K562 (cell line): ENCODE measurements around the gene PANX1. TPM values are rescaled to one million over a fixed set of nuclear protein-coding genes. Genes with fewer than 3 reads are reported as not detected.

Experiments used
- DPF2 ChIP-seq: fragments of 450-650 bp; IDR thresholded peaks from 2 replicates; pipeline ENCODE4 v1.6.1; 2016
- ERF ChIP-seq: fragments of 450-650 bp; formaldehyde crosslinking; IDR thresholded peaks from 2 replicates; pipeline ENCODE4 v1.4.0; 2020; ENCODE audit warnings: mild to moderate bottlenecking, mixed read lengths
- ESRRB ChIP-seq: fragments of 250-450 bp; sonication (Bioruptor Pico); IDR thresholded peaks from 2 replicates; pipeline ENCODE4 v1.5.0; 2020; ENCODE audit warnings: mild to moderate bottlenecking, moderate library complexity, borderline replicate concordance
- FOXA1 ChIP-seq: fragments of 450-650 bp; IDR thresholded peaks from 2 replicates; pipeline ENCODE4 v1.6.1; 2016; ENCODE audit warnings: mild to moderate bottlenecking, borderline replicate concordance
- FOXP4 ChIP-seq: sonication (generic); formaldehyde crosslinking; IDR thresholded peaks from 2 replicates; pipeline ENCODE4 v1.8.0; 2022; ENCODE audit warnings: mild to moderate bottlenecking, missing genetic modification reagents, borderline replicate concordance
- HBP1 ChIP-seq: fragments of 450-650 bp; formaldehyde crosslinking; IDR thresholded peaks from 2 replicates; pipeline ENCODE4 v1.4.0; 2022; ENCODE audit warnings: missing genetic modification characterization
- IRF1 ChIP-seq: sonication (generic); formaldehyde crosslinking; IDR thresholded peaks from 2 replicates; pipeline ENCODE4 v1.8.0; 2022; ENCODE audit warnings: missing genetic modification reagents, mild to moderate bottlenecking, borderline replicate concordance
- KDM5B ChIP-seq: fragments of 200-600 bp; sonication (generic); IDR thresholded peaks from 2 replicates; pipeline ENCODE4 v1.6.1; 2012; ENCODE audit warnings: low read depth, mild to moderate bottlenecking, moderate library complexity, low read length, control low read depth, inconsistent platforms; ENCODE audit not compliant: insufficient replicate concordance
- KLF1 ChIP-seq: fragments of 450-650 bp; IDR thresholded peaks from 2 replicates; pipeline ENCODE4 v1.6.1; 2016; ENCODE audit warnings: missing genetic modification characterization, missing compliant biosample characterization
- L3MBTL2 ChIP-seq: fragments of 450-650 bp; IDR thresholded peaks from 2 replicates; pipeline ENCODE4 v1.6.1; 2016; ENCODE audit warnings: mild to moderate bottlenecking, moderate library complexity
- MEF2A ChIP-seq: IDR thresholded peaks from 2 replicates; pipeline ENCODE4 v1.6.1; 2011; ENCODE audit warnings: low read depth, mild to moderate bottlenecking, low read length, moderate library complexity; ENCODE audit not compliant: control insufficient read depth
- NCOA2 ChIP-seq, 2 experiments: fragments of 450-650 bp; IDR thresholded peaks; 2 replicates each; pipeline ENCODE4 v1.6.1; 2018; ENCODE audit warnings: mild to moderate bottlenecking in 2 of 2, moderate library complexity in 1 of 2; ENCODE audit not compliant: partially characterized antibody in 2 of 2
- PHF21A ChIP-seq: fragments of 450-650 bp; IDR thresholded peaks from 2 replicates; pipeline ENCODE4 v1.6.1; 2017; ENCODE audit warnings: low read depth, borderline replicate concordance
- RNF2 ChIP-seq: sonication (generic); IDR thresholded peaks from 2 replicates; pipeline ENCODE4 v1.6.1; 2016
- SMAD4 ChIP-seq: fragments of 250-450 bp; sonication (Bioruptor Pico); conservative IDR thresholded peaks from 2 replicates; pipeline ENCODE4 v1.8.0; 2021; ENCODE audit warnings: inconsistent platforms, mild to moderate bottlenecking, moderate library complexity
- SMARCE1 ChIP-seq: fragments of 450-650 bp; IDR thresholded peaks from 2 replicates; pipeline ENCODE4 v1.7.1; 2016; ENCODE audit warnings: mild to moderate bottlenecking
- SRF ChIP-seq, 2 experiments: fragments of 250-450, 450-650 bp in 1 of 2; sonication (Bioruptor Pico) in 1 of 2; sonication (generic) in 1 of 2; formaldehyde crosslinking; IDR thresholded peaks; 2 replicates each; pipeline versions ENCODE4 v1.5.0 to v1.5.1; 2020 to 2022; ENCODE audit warnings: mild to moderate bottlenecking in 1 of 2, missing genetic modification reagents in 1 of 2
- THRA ChIP-seq: fragments of 450-650 bp; IDR thresholded peaks from 2 replicates; pipeline ENCODE4 v1.6.1; 2017; ENCODE audit warnings: mild to moderate bottlenecking, moderate library complexity
- ZBTB17 ChIP-seq: fragments of 450-650 bp; formaldehyde crosslinking; IDR thresholded peaks from 2 replicates; pipeline ENCODE4 v1.4.0; 2020; ENCODE audit warnings: mild to moderate bottlenecking
- ZBTB33 ChIP-seq: sonication (generic); formaldehyde crosslinking; IDR thresholded peaks from 2 replicates; pipeline ENCODE4 v1.8.1; 2023; ENCODE audit warnings: mild to moderate bottlenecking, missing genetic modification reagents
- ZNF75A ChIP-seq: fragments of 450-650 bp; formaldehyde crosslinking; IDR thresholded peaks from 2 replicates; pipeline ENCODE4 v1.4.0; 2020; ENCODE audit warnings: mild to moderate bottlenecking
- ZNF766 ChIP-seq: fragments of 200-800 bp; sonication (Bioruptor generic); conservative IDR thresholded peaks from 2 replicates; pipeline ENCODE4 v1.6.1; 2016; ENCODE audit warnings: missing genetic modification characterization, missing compliant biosample characterization
- polyA plus RNA-seq, 8 experiments: library from polyadenylated mRNA; depleted of rRNA in 4 of 8; stranded (reverse) in 5 of 8; unstranded in 3 of 8; fragments of >200 nt; fragmentation: Nextera tagmentation in 2 of 8; fragmentation: Illumina TruSeq in 1 of 8; extraction: Ambion mirVana in 2 of 8; extraction: Trizol in 1 of 8; gene quantifications; 2 replicates each; pipeline versions ENCODE4 v1.2.1 to v1.2.3, GENCODE V29; 2011 to 2014; ENCODE audit warnings: inconsistent platforms in 1 of 8, missing spikeins in 1 of 8
- total RNA-seq, 7 experiments: library from RNA; depleted of rRNA in 6 of 7; stranded (reverse); fragments of >200 nt in 6 of 7; fragmentation: Illumina TruSeq in 2 of 7; extraction: Trizol in 2 of 7; gene quantifications; 2 replicates each; pipeline versions ENCODE4 v1.2.1 to v1.2.3, GENCODE V29; 2011 to 2021; ENCODE audit warnings: low replicate concordance in 1 of 7

Gene PANX1
- total and polyA plus RNA-seq, 9 of the 15 experiments (the other 6 are each of a cell fraction or from before 2014, with no cell fraction given) = 1.9 to 14.8 (median 10.1) TPM

- TF ChIP-seq L3MBTL2 (peak; percentile 50), DPF2 (no peak), ZNF766 (0 out of 2 replicates have a peak, but pooled peaks have one; percentile 49), SRF (CRISPR knock-in tag; IDR thresholded peaks at IDR 0.05) (peak in 1 of 2 experiments; percentile 77; a peak in 1 of 4 replicates), SMAD4 (CRISPR knock-in tag) (0 out of 2 replicates have a peak, but pooled peaks have one; percentile 17), ESRRB (CRISPR knock-in tag) (no peak), NCOA2 (IDR thresholded peaks at IDR 0.05; ENCODE audit: partially characterized antibody in 2 of 2) (no peak), PHF21A (peak; percentile 68; the same call in 1 of the 2 replicates), KLF1 (no peak), MEF2A (no peak), SMARCE1 (peak; percentile 42; the same call in 1 of the 2 replicates), HBP1 (CRISPR knock-in tag) (no peak), KDM5B (peak; percentile 64), FOXA1 (no peak), IRF1 (CRISPR knock-in tag) (no peak), ZBTB17 (CRISPR knock-in tag) (no peak), ZNF75A (CRISPR knock-in tag) (peak; percentile 61; the same call in 1 of the 2 replicates), THRA (no peak), ERF (CRISPR knock-in tag) (no peak), RNF2 (no peak), ZBTB33 (CRISPR knock-in tag) (peak; percentile 43; the same call in 1 of the 2 replicates), FOXP4 (CRISPR knock-in tag) (no peak)
These were observed 323 bp upstream of the PANX1 start (continued) for GRCh38 chr11:94128291-94128745.
